Tibial artery (tissue), 4 donors: ENCODE results near the gene MICAL3.

ENCODE experiments used
- DNase-seq, 2 donors: peaks; one replicate each; pipeline ENCODE4 v3.0.0-alpha.2; 2019
- H3K27ac ChIP-seq, 2 donors: fragments of 200-600 bp; sonication (generic) in 1 of 2; 1 replicate in 1 of 2; 2 replicates in 1 of 2; pipeline ENCODE4 v1.5.1; 2018 to 2019; ENCODE audit warnings: mild to moderate bottlenecking in 1 of 2
- H3K27me3 ChIP-seq, 2 donors: fragments of 200-600 bp; sonication (generic) in 1 of 2; one replicate each; pipeline versions ENCODE4 v1.5.1 to v1.6.0; 2016 to 2019
- H3K36me3 ChIP-seq, 3 donors: fragments of 200-600 bp; sonication (generic) in 2 of 3; one replicate each; pipeline ENCODE4 v1.5.1; 2016 to 2019; ENCODE audit warnings: mild to moderate bottlenecking in 2 of 3
- H3K4me1 ChIP-seq, 4 donors: fragments of 200-600 bp; sonication (generic) in 2 of 4; 1 replicate in 3 of 4; 2 replicates in 1 of 4; pipeline ENCODE4 v1.5.1; 2016 to 2019
- H3K4me3 ChIP-seq, 2 donors: fragments of 200-600 bp; sonication (generic) in 1 of 2; 1 replicate in 1 of 2; 2 replicates in 1 of 2; pipeline ENCODE4 v1.5.1; 2018 to 2019; ENCODE audit warnings: mild to moderate bottlenecking in 2 of 2
- H3K9me3 ChIP-seq, 3 donors: fragments of 200-600 bp; sonication (generic) in 1 of 3; one replicate each; pipeline ENCODE4 v1.5.1; 2016 to 2019
- CTCF ChIP-seq, 2 experiments: fragments of 200-600 bp in 1 of 2; fragments of 450-650 bp in 1 of 2; IDR thresholded peaks; one replicate each; pipeline ENCODE4 v1.5.1; 2017 to 2019; ENCODE audit warnings: antibody characterized with exemption in 2 of 2, mild to moderate bottlenecking in 1 of 2, moderate library complexity in 1 of 2
- intact Hi-C: fragments of 100-400 bp; cut with DNase I; formaldehyde crosslinking; loops from one replicate; pipeline ENCODE4 v1.15.0; 2023; ENCODE audit warnings: low total_unique reads

MICAL3 gene

GRCh38 chr22:17974087-17974486 is 50.3 kb downstream of the MICAL3 start:
- intact Hi-C loops = no loop called here
- H3K9me3 ChIP-seq = no peaks in the 10 kb centered on the region
- no peak for DNase-seq
- peak overlapping the region in 1 of 2 donors; percentile 12 for H3K27ac ChIP-seq
- no peaks in the 10 kb centered on the region for H3K36me3 ChIP-seq
- no peak overlapping the region for H3K4me3 ChIP-seq
- peaks cover 4 to 72% (median 52%) of the 10 kb centered on the region in 4 donors for H3K4me1 ChIP-seq
- TF ChIP-seq CTCF (IDR thresholded peaks at IDR 0.05) = no peak
- H3K27me3 ChIP-seq = no peaks in the 10 kb centered on the region

GRCh38 chr22:17973217-17973616 is 51.1 kb downstream of the MICAL3 start:
- no peak for DNase-seq
- Histone ChIP-seq H3K4me1 (peaks cover 4 to 75% (median 52%) of the 10 kb centered on the region in 4 donors), H3K36me3 (no peaks in the 10 kb centered on the region), H3K9me3 (no peaks in the 10 kb centered on the region), H3K27ac (peak overlapping the region; percentile 46 to 62), H3K27me3 (no peaks in the 10 kb centered on the region), H3K4me3 (no peak overlapping the region)
- TF ChIP-seq CTCF (IDR thresholded peaks at IDR 0.05) = no peak
- intact Hi-C loops = no loop called here

GRCh38 chr22:17972385-17973191 is 51.8 kb downstream of the MICAL3 start:
- intact Hi-C loops = no loop called here

GRCh38 chr22:17971711-17972110 is 52.6 kb downstream of the MICAL3 start:
- H3K4me1 ChIP-seq = peaks cover 4 to 75% (median 52%) of the 10 kb centered on the region in 4 donors
- no peak overlapping the region for H3K4me3 ChIP-seq
- H3K9me3 ChIP-seq = no peaks in the 10 kb centered on the region
- TF ChIP-seq CTCF (IDR thresholded peaks at IDR 0.05) = no peak
- H3K27ac ChIP-seq = peak overlapping the region; percentile 46 to 62
- no peak for DNase-seq
- no peaks in the 10 kb centered on the region for H3K36me3 ChIP-seq
- intact Hi-C loops = no loop called here
- no peaks in the 10 kb centered on the region for H3K27me3 ChIP-seq

More at GRCh38 chr22:17972385-17973191, 51.8 kb downstream of the MICAL3 start:
- Histone ChIP-seq H3K27me3 (no peaks in the 10 kb centered on the region), H3K27ac (peak overlapping the region; percentile 46 to 62), H3K4me3 (no peak overlapping the region), H3K36me3 (no peaks in the 10 kb centered on the region), H3K9me3 (no peaks in the 10 kb centered on the region), H3K4me1 (peaks cover 4 to 75% (median 52%) of the 10 kb centered on the region in 4 donors)
- no peak for TF ChIP-seq CTCF (IDR thresholded peaks at IDR 0.05)
- DNase-seq = no peak

- Histone ChIP-seq H3K4me3 (no peak overlapping the region), H3K27me3 (no peaks in the 10 kb centered on the region), H3K4me1 (peaks cover 0 to 75% (median 48%) of the 10 kb centered on the region in 4 donors), H3K9me3 (no peaks in the 10 kb centered on the region), H3K36me3 (no peaks in the 10 kb centered on the region), H3K27ac (peak overlapping the region; percentile 23 to 51)
- intact Hi-C loops = no loop called here
- DNase-seq = no peak
- no peak for TF ChIP-seq CTCF (IDR thresholded peaks at IDR 0.05)
These were observed 54.1 kb downstream of the MICAL3 start for GRCh38 chr22:17970201-17970708.
